GM23248 (cell line): ENCODE measurements around the gene PDE6C. TPM values are rescaled to one million over a fixed set of nuclear protein-coding genes. Genes with fewer than 3 reads are reported as not detected.

Source experiments
- DNase-seq: peaks from one replicate; pipeline ENCODE4 v3.0.0-alpha.2; 2015
- H2AFZ ChIP-seq: fragments of 200-600 bp; sonication (generic); 2 replicates; pipeline ENCODE4 v1.6.1; 2016; ENCODE audit warnings: antibody characterized with exemption
- H3F3A ChIP-seq: fragments of 200-600 bp; sonication (generic); 2 replicates; pipeline ENCODE4 v1.6.1; 2016; ENCODE audit warnings: mild to moderate bottlenecking, antibody characterized with exemption, mixed run types; ENCODE audit not compliant: insufficient read depth
- H3K27ac ChIP-seq: fragments of 200-600 bp; sonication (generic); 2 replicates; pipeline ENCODE4 v1.5.1; 2016; ENCODE audit warnings: mild to moderate bottlenecking
- H3K27me3 ChIP-seq: fragments of 200-600 bp; sonication (generic); replicated peaks from 2 replicates; pipeline ENCODE4 v1.6.1; 2016; ENCODE audit warnings: mild to moderate bottlenecking; ENCODE audit not compliant: insufficient read depth
- H3K36me3 ChIP-seq: fragments of 200-600 bp; sonication (generic); 2 replicates; pipeline ENCODE4 v1.6.1; 2016; ENCODE audit warnings: low read depth, mild to moderate bottlenecking
- H3K4me1 ChIP-seq: fragments of 200-600 bp; sonication (generic); 2 replicates; pipeline ENCODE4 v1.6.1; 2016; ENCODE audit warnings: mild to moderate bottlenecking; ENCODE audit not compliant: insufficient read depth
- H3K4me2 ChIP-seq: fragments of 200-600 bp; sonication (generic); one replicate; pipeline ENCODE4 v1.6.1; 2016; ENCODE audit warnings: mild to moderate bottlenecking; ENCODE audit not compliant: unreplicated experiment
- H3K4me3 ChIP-seq: fragments of 200-600 bp; sonication (generic); 2 replicates; pipeline ENCODE4 v1.5.1; 2016; ENCODE audit warnings: mild to moderate bottlenecking
- H3K79me2 ChIP-seq: fragments of 200-600 bp; sonication (generic); 2 replicates; pipeline ENCODE4 v1.6.1; 2016; ENCODE audit warnings: mild to moderate bottlenecking; ENCODE audit not compliant: insufficient read depth
- H3K9ac ChIP-seq: fragments of 200-600 bp; sonication (generic); 2 replicates; pipeline ENCODE4 v1.6.1; 2016; ENCODE audit warnings: mild to moderate bottlenecking
- H3K9me2 ChIP-seq: fragments of 200-600 bp; sonication (generic); 2 replicates; pipeline ENCODE4 v1.6.1; 2016; ENCODE audit warnings: mixed run types, mild to moderate bottlenecking, moderate library complexity; ENCODE audit not compliant: insufficient read depth
- H3K9me3 ChIP-seq: fragments of 200-600 bp; sonication (generic); one replicate; pipeline ENCODE4 v1.6.1; 2017; ENCODE audit warnings: low read depth
- H4K20me1 ChIP-seq: fragments of 200-600 bp; sonication (generic); 2 replicates; pipeline ENCODE4 v1.6.0; 2016; ENCODE audit not compliant: insufficient read depth
- EZH2 ChIP-seq: fragments of 200-600 bp; sonication (generic); IDR thresholded peaks from 2 replicates; pipeline ENCODE4 v1.6.1; 2018; ENCODE audit warnings: antibody characterized with exemption, mild to moderate bottlenecking; ENCODE audit not compliant: insufficient read depth, poor library complexity, severe bottlenecking
- EZH2phosphoT487 ChIP-seq: fragments of 200-600 bp; sonication (generic); IDR thresholded peaks from 2 replicates; pipeline ENCODE4 v1.6.1; 2018; ENCODE audit warnings: antibody characterized with exemption, moderate library complexity, mild to moderate bottlenecking, low read depth; ENCODE audit not compliant: insufficient read depth
- WGBS, 2 experiments: methylation state at CpG; one replicate each; pipeline ENCODE4 v1.1.6; 2015 to 2017; ENCODE audit warnings: low lambda C conversion rate in 2 of 2, low coverage in 1 of 2; ENCODE audit errors: missing lambda C conversion rate in 2 of 2; 5-methylcytosine and 5-hydroxymethylcytosine counted together
- in situ Hi-C: fragments of 300-500 bp; cut with MboI; formaldehyde crosslinking; loops from 2 replicates; pipeline ENCODE4 v1.15.0; 2020
- polyA plus RNA-seq: library from polyadenylated mRNA; unstranded; fragments of >200 nt; fragmentation: Nextera tagmentation; extraction: Ambion mirVana; gene quantifications from 2 replicates; pipeline ENCODE4 v1.2.1, GENCODE V29; 2016
- total RNA-seq: library from RNA; depleted of rRNA; stranded (reverse); fragments of >200 nt; shearing (Covaris generic); gene quantifications from 2 replicates; pipeline ENCODE4 v1.2.3, GENCODE V29; 2014

Gene PDE6C
- total and polyA plus RNA-seq, 2 experiments from 2014 or later: not detected

GRCh38 chr10:93591065-93591808, 21.1 kb upstream of the PDE6C start:
- no peaks in the 10 kb centered on the region for H3K36me3 ChIP-seq
- no peaks in the 10 kb centered on the region for H3K79me2 ChIP-seq
- peaks cover 5% of the 10 kb centered on the region for H3K27me3 ChIP-seq
- no peak overlapping the region for H3K4me2 ChIP-seq
- no peak overlapping the region for H3K4me3 ChIP-seq
- H3K9ac ChIP-seq: no peak overlapping the region
- no peaks in the 10 kb centered on the region for H3K9me3 ChIP-seq
- TF ChIP-seq EZH2 (no peak), EZH2phosphoT487 (no peak)
- no peak for DNase-seq
- no peak overlapping the region for H3K27ac ChIP-seq
- no peaks in the 10 kb centered on the region for H3K9me2 ChIP-seq
- H4K20me1 ChIP-seq: no peaks in the 10 kb centered on the region
- H3F3A ChIP-seq: no peaks in the 10 kb centered on the region
- in situ Hi-C loops: no loop called here
- 57 to 62% methylated on average over 8 of the region's 8 CpGs for WGBS, 2 experiments
- no peak overlapping the region for H2AFZ ChIP-seq
- H3K4me1 ChIP-seq: no peaks in the 10 kb centered on the region

- DNase-seq: no peak
Measured at GRCh38 chr10:93593254-93593653, 19.1 kb upstream of the PDE6C start.

DNA sequence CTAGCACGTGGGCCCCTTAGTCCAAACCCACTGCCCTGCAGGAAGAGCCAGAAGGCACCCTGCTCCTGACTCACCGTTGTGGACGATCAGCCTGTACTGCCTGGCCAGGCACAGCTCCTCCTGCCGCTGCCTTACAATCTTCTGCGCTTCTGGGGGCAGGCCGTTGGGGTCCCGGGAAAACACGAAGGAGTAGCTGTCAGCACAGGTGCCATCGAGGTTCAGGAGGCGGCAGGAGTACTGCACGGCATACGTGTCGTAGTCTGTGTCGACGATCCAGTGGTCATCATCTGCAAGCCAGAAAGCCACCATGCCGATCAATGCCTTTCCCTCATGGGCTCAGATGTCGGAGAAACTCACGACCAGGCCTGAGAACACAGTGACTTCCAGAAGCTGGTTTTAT, 18.6 kb upstream of the PDE6C start:
- Histone ChIP-seq H3K27me3 (peaks cover 5% of the 10 kb centered on the region), H3K9me3 (no peaks in the 10 kb centered on the region), H2AFZ (no peak overlapping the region), H3K4me2 (no peak overlapping the region), H3K79me2 (no peaks in the 10 kb centered on the region), H3K9ac (no peak overlapping the region), H3K36me3 (no peaks in the 10 kb centered on the region), H3K4me3 (no peak overlapping the region), H3K9me2 (no peaks in the 10 kb centered on the region), H3K4me1 (no peaks in the 10 kb centered on the region), H3F3A (no peaks in the 10 kb centered on the region), H4K20me1 (no peaks in the 10 kb centered on the region), H3K27ac (no peak overlapping the region)
- TF ChIP-seq EZH2phosphoT487: no peak
- no peak for TF ChIP-seq EZH2
- no peak for DNase-seq
- in situ Hi-C loops: no loop called here
- WGBS, 2 experiments: 65 to 66% methylated on average over 18 of the region's 18 CpGs

More at GRCh38 chr10:93593254-93593653, 19.1 kb upstream of the PDE6C start:
- Histone ChIP-seq H4K20me1 (no peaks in the 10 kb centered on the region), H3K9ac (no peak overlapping the region), H3K4me1 (no peaks in the 10 kb centered on the region), H3K9me3 (no peaks in the 10 kb centered on the region), H3K79me2 (no peaks in the 10 kb centered on the region), H3K36me3 (no peaks in the 10 kb centered on the region), H3K27ac (no peak overlapping the region), H3F3A (no peaks in the 10 kb centered on the region), H3K4me3 (no peak overlapping the region), H3K27me3 (peaks cover 5% of the 10 kb centered on the region), H2AFZ (no peak overlapping the region), H3K4me2 (no peak overlapping the region), H3K9me2 (no peaks in the 10 kb centered on the region)
- in situ Hi-C loops: no loop called here
- WGBS, 2 experiments: 55 to 68% methylated on average over 4 of the region's 4 CpGs
- TF ChIP-seq EZH2phosphoT487: no peak
- TF ChIP-seq EZH2: no peak

GRCh38 chr10:93594518-93594917, 17.8 kb upstream of the PDE6C start:
- Histone ChIP-seq H3K36me3 (no peaks in the 10 kb centered on the region), H3K4me2 (no peak overlapping the region), H3K4me3 (no peak overlapping the region), H2AFZ (no peak overlapping the region), H3K27me3 (peaks cover 5% of the 10 kb centered on the region), H3K9me3 (no peaks in the 10 kb centered on the region), H3K79me2 (no peaks in the 10 kb centered on the region), H4K20me1 (no peaks in the 10 kb centered on the region), H3K9me2 (no peaks in the 10 kb centered on the region), H3K4me1 (no peaks in the 10 kb centered on the region), H3K9ac (no peak overlapping the region), H3K27ac (no peak overlapping the region), H3F3A (no peaks in the 10 kb centered on the region)
- TF ChIP-seq EZH2phosphoT487 (no peak), EZH2 (no peak)
- WGBS, 2 experiments: 56 to 58% methylated on average over 7 of the region's 7 CpGs
- DNase-seq: no peak
- in situ Hi-C loops: no loop called here
